A673 (cell line): ENCODE results near the gene PFDN4. TPM values are rescaled to one million over a fixed set of nuclear protein-coding genes. Genes with fewer than 3 reads are reported as not detected.

Experiments used
- BruUV-seq: library from RNA; stranded (reverse); fragments of 400-500 nt; replicated peaks from 2 replicates; lab custom pipeline; 2021; lab: Mats Ljungman, UMichigan
- CTCF ChIA-PET: fragments of 300-600 bp; sonication (Branson Sonifier 250); formaldehyde crosslinking; loops from one replicate; lab custom pipeline; 2022; ENCODE audit warnings: antibody characterized with exemption; lab: Charles Lee
- POLR2A ChIA-PET: fragments of 300-600 bp; sonication (Branson Sonifier 250); formaldehyde crosslinking; loops from one replicate; lab custom pipeline; 2022; ENCODE audit warnings: antibody characterized with exemption; ENCODE audit not compliant: low non-redundant PET; lab: Charles Lee
- DNase-seq: peaks from one replicate; pipeline ENCODE4 v3.0.0-alpha.2; 2015; ENCODE audit warnings: low spot score
- H3K27ac ChIP-seq: fragments of 200-600 bp; sonication (generic); 2 replicates; pipeline ENCODE4 v1.5.1; 2016; ENCODE audit warnings: mixed run types, low read depth, mild to moderate bottlenecking, mixed read lengths, antibody characterized with exemption, low read length; ENCODE audit not compliant: poor library complexity, severe bottlenecking
- H3K27me3 ChIP-seq: fragments of 200-600 bp; sonication (generic); replicated peaks from 2 replicates; pipeline ENCODE4 v1.6.1; 2017; ENCODE audit warnings: mixed run types, low read depth, mild to moderate bottlenecking, mixed read lengths, antibody characterized with exemption, low read length; ENCODE audit not compliant: insufficient read depth, poor library complexity
- H3K36me3 ChIP-seq: fragments of 200-600 bp; sonication (generic); 2 replicates; pipeline ENCODE4 v1.6.1; 2016; ENCODE audit warnings: mixed run types, mild to moderate bottlenecking, mixed read lengths, antibody characterized with exemption, low read length; ENCODE audit not compliant: insufficient read depth, poor library complexity, severe bottlenecking
- H3K4me1 ChIP-seq: fragments of 200-600 bp; sonication (generic); 2 replicates; pipeline ENCODE4 v1.6.1; 2017; ENCODE audit warnings: mixed run types, mild to moderate bottlenecking, mixed read lengths, antibody characterized with exemption, low read length; ENCODE audit not compliant: insufficient read depth, poor library complexity, severe bottlenecking
- H3K4me3 ChIP-seq: fragments of 200-600 bp; sonication (generic); 2 replicates; pipeline ENCODE4 v1.5.1; 2016; ENCODE audit warnings: low read depth, mixed run types, mild to moderate bottlenecking, mixed read lengths, low read length; ENCODE audit not compliant: poor library complexity, severe bottlenecking
- H3K9me3 ChIP-seq: fragments of 200-600 bp; sonication (generic); 2 replicates; pipeline ENCODE4 v1.6.1; 2016; ENCODE audit warnings: mixed run types, low read depth, mild to moderate bottlenecking, mixed read lengths, antibody characterized with exemption, low read length; ENCODE audit not compliant: poor library complexity, severe bottlenecking
- EZH2 ChIP-seq: fragments of 200-600 bp; sonication (generic); IDR thresholded peaks from 2 replicates; pipeline ENCODE4 v1.6.1; 2017; ENCODE audit warnings: borderline replicate concordance, low read depth, mild to moderate bottlenecking, mixed read lengths, antibody characterized with exemption, low read length; ENCODE audit not compliant: poor library complexity, severe bottlenecking
- intact Hi-C: fragments of 100-400 bp; cut with micrococcal nuclease; formaldehyde crosslinking; loops from one replicate; pipeline ENCODE4 v1.10.0; 2022; ENCODE audit not compliant: unreplicated experiment
- total RNA-seq: library from RNA; stranded (reverse); gene quantifications from 2 replicates; pipeline ENCODE4 v1.2.3, GENCODE V29; 2021
- TF ChIP-seq, protein P1 (sequence below): fragments of 300-800, 200-600 bp; sonication (generic); conservative IDR thresholded peaks from 2 replicates; pipeline ENCODE4 v1.5.1; 2017; ENCODE audit warnings: low read depth, mild to moderate bottlenecking, antibody characterized with exemption, low read length, moderate library complexity, mixed read lengths

Gene PFDN4
- total RNA-seq, 1 experiment from 2014 or later, result 76.0 TPM

DNA sequence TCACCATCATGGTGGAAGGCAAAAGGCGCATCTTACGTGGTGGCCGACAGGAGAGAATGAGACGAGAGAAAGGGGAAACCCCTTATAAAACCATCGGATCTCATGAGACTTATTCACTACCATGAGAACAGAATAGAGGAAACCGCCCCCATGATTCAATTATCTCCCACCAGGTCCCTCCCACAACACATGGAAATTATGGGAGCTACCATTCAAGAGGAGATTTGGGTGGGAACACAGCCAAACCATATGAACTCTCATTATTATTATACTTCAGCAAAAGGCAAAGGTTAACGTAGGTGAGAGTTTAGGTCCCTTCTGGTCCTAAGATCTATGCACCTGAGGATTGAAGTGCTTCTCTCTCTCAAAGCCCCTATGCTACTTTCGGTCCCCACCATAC, 2.4 kb upstream of the PFDN4 start:
- CTCF ChIA-PET, result no interaction called here
- POLR2A ChIA-PET, result no interaction called here
- BruUV-seq, result no TSS peak

DNA sequence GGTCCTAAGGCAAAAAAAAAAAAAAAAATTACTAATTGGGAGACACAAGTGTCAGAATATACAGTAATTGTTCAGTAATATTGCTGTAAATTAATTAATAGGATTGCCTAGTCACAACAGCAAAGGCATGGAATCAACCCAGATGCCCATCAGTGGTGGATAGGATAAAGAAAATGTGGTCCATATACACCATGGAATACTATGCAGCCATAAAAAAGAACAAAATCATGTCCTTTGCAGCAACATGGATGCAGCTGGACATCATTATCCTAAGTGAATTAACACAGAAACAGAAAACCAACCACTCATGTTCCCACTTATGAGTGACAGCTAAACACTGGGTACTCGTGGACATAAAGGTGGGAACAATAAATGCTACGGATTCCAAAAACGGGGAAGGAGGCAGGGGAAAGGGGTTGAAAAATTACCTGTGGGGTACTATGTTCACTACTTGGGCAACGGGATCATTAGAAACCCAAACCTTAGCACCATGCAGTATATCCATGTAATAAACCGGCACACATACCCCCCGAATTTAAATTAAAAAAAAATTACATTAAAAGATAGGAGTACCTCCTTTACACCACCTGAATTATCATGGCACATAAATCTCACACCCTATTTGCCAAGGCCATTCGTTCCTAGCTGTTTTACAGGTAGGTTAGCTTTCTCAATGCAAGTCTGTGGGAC, 689 bp upstream of the PFDN4 start:
- H3K9me3 ChIP-seq, result no peaks in the 10 kb centered on the region
- BruUV-seq, result no TSS peak
- DNase-seq, result no peak
- H3K36me3 ChIP-seq, result peaks cover 7% of the 10 kb centered on the region
- no peaks in the 10 kb centered on the region for H3K27me3 ChIP-seq
- intact Hi-C loops, result no loop called here
- CTCF ChIA-PET, result interaction anchor here (0.7 kb wide), 1 partner anchor 156 kb away, joined by 3 read pairs; no protein-coding TSS in a partner anchor
- peaks cover 12% of the 10 kb centered on the region for H3K4me1 ChIP-seq
- TF ChIP-seq, protein P1, sequence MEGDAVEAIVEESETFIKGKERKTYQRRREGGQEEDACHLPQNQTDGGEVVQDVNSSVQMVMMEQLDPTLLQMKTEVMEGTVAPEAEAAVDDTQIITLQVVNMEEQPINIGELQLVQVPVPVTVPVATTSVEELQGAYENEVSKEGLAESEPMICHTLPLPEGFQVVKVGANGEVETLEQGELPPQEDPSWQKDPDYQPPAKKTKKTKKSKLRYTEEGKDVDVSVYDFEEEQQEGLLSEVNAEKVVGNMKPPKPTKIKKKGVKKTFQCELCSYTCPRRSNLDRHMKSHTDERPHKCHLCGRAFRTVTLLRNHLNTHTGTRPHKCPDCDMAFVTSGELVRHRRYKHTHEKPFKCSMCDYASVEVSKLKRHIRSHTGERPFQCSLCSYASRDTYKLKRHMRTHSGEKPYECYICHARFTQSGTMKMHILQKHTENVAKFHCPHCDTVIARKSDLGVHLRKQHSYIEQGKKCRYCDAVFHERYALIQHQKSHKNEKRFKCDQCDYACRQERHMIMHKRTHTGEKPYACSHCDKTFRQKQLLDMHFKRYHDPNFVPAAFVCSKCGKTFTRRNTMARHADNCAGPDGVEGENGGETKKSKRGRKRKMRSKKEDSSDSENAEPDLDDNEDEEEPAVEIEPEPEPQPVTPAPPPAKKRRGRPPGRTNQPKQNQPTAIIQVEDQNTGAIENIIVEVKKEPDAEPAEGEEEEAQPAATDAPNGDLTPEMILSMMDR, result no peak
- no peak for TF ChIP-seq EZH2
- H3K4me3 ChIP-seq, result peak overlapping the region; percentile 98
- H3K27ac ChIP-seq, result peak overlapping the region; percentile 100
- POLR2A ChIA-PET, result no interaction called here

More for the DNA sequence above, 2.4 kb upstream of the PFDN4 start:
- H3K9me3 ChIP-seq, result no peaks in the 10 kb centered on the region
- intact Hi-C loops, result no loop called here
- peaks cover 12% of the 10 kb centered on the region for H3K4me1 ChIP-seq
- H3K27ac ChIP-seq, result no peak overlapping the region
- peak; percentile 25 for DNase-seq
- H3K27me3 ChIP-seq, result no peaks in the 10 kb centered on the region
- H3K4me3 ChIP-seq, result no peak overlapping the region
- TF ChIP-seq, protein P1, result no peak
- no peak for TF ChIP-seq EZH2
- H3K36me3 ChIP-seq, result no peaks in the 10 kb centered on the region

DNA sequence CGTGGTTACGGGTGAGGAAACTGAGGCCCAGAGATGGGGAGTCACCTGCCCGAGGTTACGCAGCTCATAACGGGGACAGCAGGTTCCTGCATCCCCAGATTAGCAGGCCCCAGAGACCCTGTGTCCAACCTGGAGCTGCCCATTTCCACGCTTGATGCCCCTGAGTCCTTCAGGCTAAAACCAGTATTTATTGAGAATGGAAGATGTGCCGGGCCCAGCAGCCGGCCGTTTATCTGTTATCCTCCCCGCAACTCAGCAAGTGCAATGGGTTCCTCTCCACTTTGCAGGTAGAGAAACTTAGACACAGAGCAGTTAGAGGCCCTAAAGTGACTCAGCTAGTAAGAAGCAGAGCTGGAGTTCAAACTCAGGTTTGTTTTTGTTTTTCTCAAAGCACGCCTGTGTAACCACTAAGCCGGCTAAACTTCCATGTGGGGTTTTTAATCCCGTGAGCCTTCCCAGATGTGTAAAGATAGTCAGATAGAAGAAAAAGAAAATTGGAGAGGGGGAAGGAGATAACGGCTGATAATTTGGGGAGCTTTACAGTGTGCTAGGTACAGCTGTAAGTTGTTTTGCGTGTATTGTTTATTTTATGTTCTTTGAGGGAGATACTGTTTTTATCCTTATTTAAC, 775 bp downstream of the PFDN4 start:
- no TSS peak for BruUV-seq
- ChIA-PET POLR2A (no interaction called here), CTCF (interaction anchor here (0.6 kb wide), 1 partner anchor 439 kb away, joined by 4 read pairs; no protein-coding TSS in a partner anchor)
- TF ChIP-seq EZH2, result no peak
- TF ChIP-seq, protein P1, result no peak
- H3K4me1 ChIP-seq, result peaks cover 12% of the 10 kb centered on the region
- peak overlapping the region; percentile 100 for H3K27ac ChIP-seq
- H3K4me3 ChIP-seq, result peak overlapping the region; percentile 98
- H3K9me3 ChIP-seq, result no peaks in the 10 kb centered on the region
- DNase-seq, result peak; percentile 12
- intact Hi-C loops, result no loop called here
- no peaks in the 10 kb centered on the region for H3K27me3 ChIP-seq
- H3K36me3 ChIP-seq, result peaks cover 7% of the 10 kb centered on the region
